ENCODE measurements around the gene JUNB.

The JUNB gene

GRCh38 chr19:12773571-12773970 lies 17.7 kb upstream of the JUNB start:
- DNase-seq (ENCODE audit: extremely low read depth in 1 of 2, low read depth in 1 of 2), result no peak

- DNase-seq (ENCODE audit: extremely low read depth in 1 of 2, low read depth in 1 of 2), result no peak
Observed at GRCh38 chr19:12774588-12775555, 16.4 kb upstream of the JUNB start, which contains the start of gene HOOK2. Gene HOOK2, minus strand, starts transcription at chr19:12775552. Its CDS starts 103 bp downstream, at chr19:12775449.

- DNase-seq (ENCODE audit: extremely low read depth in 1 of 2, low read depth in 1 of 2), result peak in 1 of 2 donors; percentile 77
Observed at GRCh38 chr19:12777217-12778016, 13.9 kb upstream of the JUNB start.

GRCh38 chr19:12778017-12778904 lies 13.0 kb upstream of the JUNB start:
- no peak for DNase-seq (ENCODE audit: extremely low read depth in 1 of 2, low read depth in 1 of 2)

GRCh38 chr19:12778905-12779161 lies 12.5 kb upstream of the JUNB start:
- no peak for DNase-seq (ENCODE audit: extremely low read depth in 1 of 2, low read depth in 1 of 2)

- no peak for DNase-seq (ENCODE audit: extremely low read depth in 1 of 2, low read depth in 1 of 2)
Observed at GRCh38 chr19:12779162-12779993, 11.9 kb upstream of the JUNB start.

- no peak for DNase-seq (ENCODE audit: extremely low read depth in 1 of 2, low read depth in 1 of 2)
Observed at GRCh38 chr19:12782174-12782423, 9.2 kb upstream of the JUNB start.

- peak; percentile 84 to 91 for DNase-seq (ENCODE audit: extremely low read depth in 1 of 2, low read depth in 1 of 2)
Observed at GRCh38 chr19:12782424-12783290, 8.6 kb upstream of the JUNB start.

- DNase-seq (ENCODE audit: extremely low read depth in 1 of 2, low read depth in 1 of 2), result no peak
Observed at GRCh38 chr19:12783291-12783848, 7.9 kb upstream of the JUNB start.

GRCh38 chr19:12783849-12784393 lies 7.4 kb upstream of the JUNB start:
- no peak for DNase-seq (ENCODE audit: extremely low read depth in 1 of 2, low read depth in 1 of 2)

GRCh38 chr19:12784394-12784870 lies 6.9 kb upstream of the JUNB start:
- no peak for DNase-seq (ENCODE audit: extremely low read depth in 1 of 2, low read depth in 1 of 2)

- DNase-seq (ENCODE audit: extremely low read depth in 1 of 2, low read depth in 1 of 2), result no peak
Observed at GRCh38 chr19:12784871-12785430, 6.3 kb upstream of the JUNB start.

- DNase-seq (ENCODE audit: extremely low read depth in 1 of 2, low read depth in 1 of 2), result no peak
Observed at GRCh38 chr19:12785431-12786031, 5.8 kb upstream of the JUNB start.

- no peak for DNase-seq (ENCODE audit: extremely low read depth in 1 of 2, low read depth in 1 of 2)
Observed at GRCh38 chr19:12786141-12786870, 5.0 kb upstream of the JUNB start.

- DNase-seq (ENCODE audit: extremely low read depth in 1 of 2, low read depth in 1 of 2), result no peak
Observed at GRCh38 chr19:12786952-12787351, 4.3 kb upstream of the JUNB start.

- DNase-seq (ENCODE audit: extremely low read depth in 1 of 2, low read depth in 1 of 2), result no peak
Observed at GRCh38 chr19:12787458-12787857, 3.8 kb upstream of the JUNB start.

GRCh38 chr19:12788042-12788681 lies 3.1 kb upstream of the JUNB start:
- no peak for DNase-seq (ENCODE audit: extremely low read depth in 1 of 2, low read depth in 1 of 2)
